HCT116 (cell line): Measurements from ENCODE around the gene ACTR6. TPM values are rescaled to one million over a fixed set of nuclear protein-coding genes. Genes with fewer than 3 reads are reported as not detected.
A peak's percentile ranks its signal among the peaks of the same experiment; 100 is the strongest.

ENCODE experiments used
- ATAC-seq: fragments of 200-7000 bp; cut with Tn5 transposase; 2 replicates; pipeline ENCODE4 v1.9.1; 2020; ENCODE audit warnings: mild to moderate bottlenecking, moderate library complexity
- BruUV-seq: library from RNA; stranded (reverse); fragments of 400-500 nt; replicated peaks from 2 replicates; lab custom pipeline; 2021; lab: Mats Ljungman, UMichigan
- CTCF ChIA-PET: fragments of 300-600 bp; sonication (Branson Sonifier 250); formaldehyde crosslinking; loops from one replicate; lab custom pipeline; 2021; ENCODE audit warnings: antibody characterized with exemption; lab: Charles Lee
- POLR2A ChIA-PET: fragments of 300-600, 350-600 bp; sonication (Branson Sonifier 250); formaldehyde crosslinking; loops from one replicate; lab custom pipeline; 2021; ENCODE audit warnings: antibody characterized with exemption; lab: Charles Lee
- RAD21 ChIA-PET, 2 experiments: fragments of 300-600 bp; sonication (Branson Sonifier 250); formaldehyde crosslinking; loops; one replicate each; lab custom pipeline; 2023; ENCODE audit warnings: low total read pairs in 2 of 2; ENCODE audit not compliant: uncharacterized antibody in 2 of 2, unreplicated experiment in 2 of 2, low non-redundant PET in 1 of 2; lab: Charles Lee
- DNase-seq: peaks from one replicate; pipeline ENCODE4 v3.0.0-alpha.2; 2010; ENCODE audit warnings: low read depth, low spot score
- H2AFZ ChIP-seq: fragments of 200-600 bp; shearing (Covaris generic), sonication (generic); 2 replicates; pipeline ENCODE4 v1.6.1; 2017; ENCODE audit warnings: low read depth, mixed run types, mixed read lengths, antibody characterized with exemption, low read length; ENCODE audit not compliant: poor library complexity, severe bottlenecking
- H3K27ac ChIP-seq: 2 replicates; pipeline ENCODE4 v1.5.1; 2012; ENCODE audit warnings: low read depth, low read length
- H3K27me3 ChIP-seq: fragments of 200-600 bp; sonication (generic); 2 replicates; pipeline ENCODE4 v1.6.1; 2016; ENCODE audit warnings: mixed run types, low read length, mixed read lengths; ENCODE audit not compliant: insufficient read depth
- H3K36me3 ChIP-seq, 2 experiments: fragments of 200-500 bp in 1 of 2; fragments of 200-600 bp in 1 of 2; sonication (Bioruptor generic) in 1 of 2; sonication (generic) in 1 of 2; 2 replicates each; pipeline versions ENCODE4 v1.5.1 to v1.6.1; 2014 to 2016; ENCODE audit warnings: low read length in 2 of 2, inconsistent platforms in 1 of 2, mixed read lengths in 1 of 2, mixed run types in 1 of 2; ENCODE audit not compliant: insufficient read depth in 2 of 2, control insufficient read depth in 1 of 2
- H3K4me1 ChIP-seq, 2 experiments: fragments of 200-600 bp in 1 of 2; sonication (generic) in 1 of 2; 2 replicates each; pipeline versions ENCODE4 v1.5.1 to v1.6.1; 2012 to 2017; ENCODE audit warnings: low read length in 2 of 2, inconsistent platforms in 1 of 2, mild to moderate bottlenecking in 1 of 2, mixed read lengths in 1 of 2, mixed run types in 1 of 2, moderate library complexity in 1 of 2; ENCODE audit not compliant: insufficient read depth in 2 of 2, control insufficient read depth in 1 of 2
- H3K4me2 ChIP-seq: fragments of 200-600 bp; sonication (generic); 2 replicates; pipeline ENCODE4 v1.6.1; 2017; ENCODE audit warnings: mixed run types, low read length, mixed read lengths
- H3K4me3 ChIP-seq, 2 experiments: fragments of 200-600 bp in 1 of 2; sonication (generic) in 1 of 2; replicated peaks in 1 of 2; 2 replicates each; pipeline ENCODE4 v1.5.1; 2011 to 2016; ENCODE audit warnings: low read length in 2 of 2, control low read depth in 1 of 2, low read depth in 1 of 2, mild to moderate bottlenecking in 1 of 2, mixed read lengths in 1 of 2, mixed run types in 1 of 2
- H3K79me2 ChIP-seq: fragments of 200-600 bp; sonication (generic); 2 replicates; pipeline ENCODE4 v1.6.1; 2017; ENCODE audit warnings: mild to moderate bottlenecking, mixed run types, low read length, moderate library complexity, mixed read lengths; ENCODE audit not compliant: insufficient read depth
- H3K9ac ChIP-seq: fragments of 200-600 bp; sonication (generic); 2 replicates; pipeline ENCODE4 v1.6.1; 2016; ENCODE audit warnings: low read length, mixed read lengths
- H3K9me2 ChIP-seq: fragments of 200-600 bp; sonication (generic), shearing (Covaris generic); 2 replicates; pipeline ENCODE4 v1.6.1; 2017; ENCODE audit warnings: mixed run types, mild to moderate bottlenecking, moderate library complexity; ENCODE audit not compliant: insufficient read depth
- H3K9me3 ChIP-seq, 2 experiments: fragments of 200-500 bp in 1 of 2; fragments of 200-600 bp in 1 of 2; sonication (Bioruptor generic) in 1 of 2; sonication (generic) in 1 of 2; 2 replicates each; pipeline ENCODE4 v1.6.1; 2014 to 2017; ENCODE audit warnings: low read length in 2 of 2, mixed read lengths in 2 of 2, inconsistent platforms in 1 of 2, low read depth in 1 of 2, mild to moderate bottlenecking in 1 of 2, mixed run types in 1 of 2, moderate library complexity in 1 of 2; ENCODE audit not compliant: control insufficient read depth in 1 of 2, insufficient read depth in 1 of 2
- H4K20me1 ChIP-seq: fragments of 200-600 bp; sonication (generic), shearing (Covaris generic); 2 replicates; pipeline ENCODE4 v1.6.1; 2017; ENCODE audit warnings: mixed run types, mild to moderate bottlenecking, moderate library complexity; ENCODE audit not compliant: insufficient read depth
- ATF3 ChIP-seq: IDR thresholded peaks from 2 replicates; pipeline ENCODE4 v1.6.1; 2012
- CBX3 ChIP-seq: IDR thresholded peaks from 2 replicates; pipeline ENCODE4 v1.6.1; 2012; ENCODE audit warnings: low read depth
- CTCF ChIP-seq, 3 experiments: fragments of 200-600 bp in 1 of 3; sonication (generic) in 1 of 3; IDR thresholded peaks in 2 of 3; conservative IDR thresholded peaks in 1 of 3; 2 replicates each; pipeline ENCODE4 v1.5.1; 2012 to 2017; ENCODE audit warnings: low read depth in 2 of 3, low read length in 2 of 3, antibody characterized with exemption in 1 of 3, borderline replicate concordance in 1 of 3, control low read depth in 1 of 3, mild to moderate bottlenecking in 1 of 3, mixed read lengths in 1 of 3, mixed run types in 1 of 3, moderate library complexity in 1 of 3; ENCODE audit not compliant: insufficient read depth in 1 of 3
- EGR1 ChIP-seq: IDR thresholded peaks from 2 replicates; pipeline ENCODE4 v1.6.1; 2012; ENCODE audit warnings: low read depth
- ELF1 ChIP-seq: IDR thresholded peaks from 2 replicates; pipeline ENCODE4 v1.6.1; 2012; ENCODE audit warnings: low read depth, borderline replicate concordance
- JUND ChIP-seq: IDR thresholded peaks from 2 replicates; pipeline ENCODE4 v1.6.1; 2012
- POLR2AphosphoS5 ChIP-seq: IDR thresholded peaks from 2 replicates; pipeline ENCODE4 v1.6.1; 2011; ENCODE audit warnings: mild to moderate bottlenecking, low read depth, low read length, moderate library complexity
- RAD21 ChIP-seq: IDR thresholded peaks from 2 replicates; pipeline ENCODE4 v1.6.1; 2012; ENCODE audit warnings: low read depth, mild to moderate bottlenecking
- REST ChIP-seq: IDR thresholded peaks from 2 replicates; pipeline ENCODE4 v1.6.1; 2012; ENCODE audit warnings: low read depth
- SP1 ChIP-seq: IDR thresholded peaks from 2 replicates; pipeline ENCODE4 v1.6.1; 2012; ENCODE audit warnings: low read depth
- ZBTB33 ChIP-seq: IDR thresholded peaks from 2 replicates; pipeline ENCODE4 v1.6.1; 2011; ENCODE audit warnings: mild to moderate bottlenecking, low read length, moderate library complexity; ENCODE audit not compliant: insufficient replicate concordance; ENCODE audit errors: extremely low read depth
- ZFX ChIP-seq: fragments of 450-650 bp; IDR thresholded peaks from 2 replicates; pipeline ENCODE4 v1.6.1; 2017
- intact Hi-C: fragments of 100-400 bp; cut with micrococcal nuclease; formaldehyde crosslinking; loops from 2 replicates; pipeline ENCODE4 v1.10.0; 2022
- total RNA-seq: library from RNA; stranded (reverse); gene quantifications from one replicate; pipeline ENCODE4 v1.2.1, GENCODE V29; 2021; ENCODE audit not compliant: unreplicated experiment

ACTR6 gene
- total RNA-seq, 1 experiment from 2014 or later: 40.4 TPM

GRCh38 chr12:100225491-100225890 lies 24.9 kb downstream of the ACTR6 start:
- no peaks in the 10 kb centered on the region; a peak in 1 of 4 replicates for H3K4me1 ChIP-seq
- no peak overlapping the region for H3K27ac ChIP-seq
- H4K20me1 ChIP-seq: no peaks in the 10 kb centered on the region; the same call in 1 of the 2 replicates
- RAD21 ChIA-PET: no interaction called here
- no peaks in the 10 kb centered on the region for H3K9me3 ChIP-seq
- POLR2A ChIA-PET: no interaction called here
- no peak overlapping the region for H3K4me3 ChIP-seq
- BruUV-seq: no TSS peak
- no peak overlapping the region for H2AFZ ChIP-seq
- no peak for TF ChIP-seq CBX3
- TF ChIP-seq EGR1: no peak
- no peak for TF ChIP-seq POLR2AphosphoS5
- TF ChIP-seq ZBTB33: no peak
- no peak for TF ChIP-seq SP1
- no peak for TF ChIP-seq ZFX
- no peak for TF ChIP-seq JUND
- intact Hi-C loops: no loop called here
- CTCF ChIA-PET: no interaction called here
- no peak for DNase-seq
- H3K79me2 ChIP-seq: no peaks in the 10 kb centered on the region
- no peak overlapping the region for H3K9ac ChIP-seq
- H3K9me2 ChIP-seq: no peaks in the 10 kb centered on the region
- H3K27me3 ChIP-seq: no peaks in the 10 kb centered on the region
- H3K4me2 ChIP-seq: no peak overlapping the region
- H3K36me3 ChIP-seq: peaks cover 3 to 8% of the 10 kb centered on the region in 2 experiments; a peak in 1 of 4 replicates
- ATAC-seq: no peak

- ATAC-seq: peak; percentile 81
- Histone ChIP-seq H3K9ac (no peak overlapping the region), H3K9me2 (no peaks in the 10 kb centered on the region), H4K20me1 (no peaks in the 10 kb centered on the region), H3K4me2 (no peak overlapping the region), H3K36me3 (0 out of 4 replicates have a peak, but pooled peaks cover 0 to 2% of the 10 kb centered on the region in 2 experiments)
- no peak for TF ChIP-seq ATF3
- no peak for TF ChIP-seq REST
- TF ChIP-seq ELF1: no peak
- TF ChIP-seq CTCF (IDR thresholded peaks at IDR 0.05 in 2 of 3, conservative IDR thresholded peaks at IDR 0.05 in 1 of 3; ENCODE audit: borderline replicate concordance in 1 of 3, insufficient read depth in 1 of 3, low read depth in 2 of 3, low read length in 2 of 3): peak; percentile 24 to 39 (median 28); a peak in 4 of 6 replicates
- peak; percentile 64 for TF ChIP-seq RAD21
- TF ChIP-seq, all 23 proteins: peak for 2
- ChIA-PET RAD21 (no interaction called here), POLR2A (interaction anchor here (0.7 to 1.3 kb wide), 2 partner anchors 10 to 38 kb away, joined by 3 to 5 read pairs; partner anchors contain the start of genes DEPDC4 and SCYL2), CTCF (interaction anchor here (0.5 to 1.5 kb wide), 8 partner anchors 15 to 418 kb away, joined by 3 to 5 read pairs (median 4); partner anchors contain the start of genes ACTR6, DEPDC4 and SCYL2)
- peak; percentile 15 for DNase-seq
- Histone ChIP-seq H3K4me3 (no peak overlapping the region), H3K27ac (no peak overlapping the region), H2AFZ (no peak overlapping the region), H3K4me1 (peaks cover under 1 to 3% of the 10 kb centered on the region in 2 experiments; a peak in 3 of 4 replicates), H3K27me3 (no peaks in the 10 kb centered on the region), H3K79me2 (no peaks in the 10 kb centered on the region), H3K9me3 (no peaks in the 10 kb centered on the region)
- intact Hi-C loops: no loop called here
- BruUV-seq: no TSS peak
Observed at GRCh38 chr12:100229036-100229635, 28.5 kb downstream of the ACTR6 start.
